GM18499 (cell line): Measurements from ENCODE around the gene COL15A1.

Source experiments
- ATAC-seq: cut with Tn5 transposase; IDR thresholded peaks from one replicate; pipeline ENCODE4 v1.9.1; 2021; ENCODE audit warnings: moderate number of reproducible peaks; ENCODE audit not compliant: insufficient read depth, unreplicated experiment

The COL15A1 gene

DNA sequence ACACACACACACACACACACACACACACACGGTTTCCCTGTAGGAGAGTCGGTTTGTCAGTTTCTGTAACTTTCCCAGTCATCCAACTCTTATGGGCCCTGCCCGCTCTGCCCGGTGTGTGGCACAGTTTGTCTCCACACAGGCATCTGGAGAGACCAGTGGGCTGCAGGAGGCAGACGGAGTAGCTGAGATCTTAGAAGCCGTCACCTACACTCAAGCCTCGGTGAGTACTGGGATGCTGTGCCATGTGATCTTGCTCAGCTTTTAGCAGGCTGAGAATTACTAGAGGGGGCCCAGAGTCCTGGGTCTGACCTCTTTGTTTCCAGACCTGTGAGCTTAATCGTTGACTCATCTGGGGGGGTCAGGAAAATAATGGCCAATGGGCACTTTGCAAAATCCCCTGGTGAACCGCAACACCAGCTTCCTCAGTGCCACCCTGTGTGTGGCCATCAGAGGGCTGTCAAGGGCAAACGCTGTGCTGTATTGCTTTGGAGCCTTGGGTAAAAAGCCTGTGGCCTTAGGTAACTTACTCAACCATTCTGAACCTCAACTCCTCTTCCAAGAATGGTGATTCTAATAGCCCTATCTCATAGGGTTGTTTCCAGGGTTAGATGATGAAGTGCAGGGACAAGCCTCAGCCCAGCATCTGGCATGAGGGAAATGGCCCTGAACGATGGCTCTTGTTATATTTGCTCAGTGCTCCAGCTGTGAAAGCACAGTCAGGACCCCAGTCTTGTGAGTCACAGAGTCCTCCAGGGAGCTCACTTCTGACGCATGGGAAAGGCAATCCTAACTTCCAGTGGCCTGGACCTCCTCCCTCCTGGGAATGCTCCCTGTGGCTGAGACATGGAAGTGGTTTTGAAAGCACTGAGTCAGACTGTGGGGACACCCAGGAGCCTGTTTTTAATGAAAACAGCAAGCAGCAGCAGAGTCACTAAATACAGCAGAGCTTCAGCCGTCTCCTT is 45.6 kb downstream of the COL15A1 start:
- ATAC-seq, result no peak

DNA sequence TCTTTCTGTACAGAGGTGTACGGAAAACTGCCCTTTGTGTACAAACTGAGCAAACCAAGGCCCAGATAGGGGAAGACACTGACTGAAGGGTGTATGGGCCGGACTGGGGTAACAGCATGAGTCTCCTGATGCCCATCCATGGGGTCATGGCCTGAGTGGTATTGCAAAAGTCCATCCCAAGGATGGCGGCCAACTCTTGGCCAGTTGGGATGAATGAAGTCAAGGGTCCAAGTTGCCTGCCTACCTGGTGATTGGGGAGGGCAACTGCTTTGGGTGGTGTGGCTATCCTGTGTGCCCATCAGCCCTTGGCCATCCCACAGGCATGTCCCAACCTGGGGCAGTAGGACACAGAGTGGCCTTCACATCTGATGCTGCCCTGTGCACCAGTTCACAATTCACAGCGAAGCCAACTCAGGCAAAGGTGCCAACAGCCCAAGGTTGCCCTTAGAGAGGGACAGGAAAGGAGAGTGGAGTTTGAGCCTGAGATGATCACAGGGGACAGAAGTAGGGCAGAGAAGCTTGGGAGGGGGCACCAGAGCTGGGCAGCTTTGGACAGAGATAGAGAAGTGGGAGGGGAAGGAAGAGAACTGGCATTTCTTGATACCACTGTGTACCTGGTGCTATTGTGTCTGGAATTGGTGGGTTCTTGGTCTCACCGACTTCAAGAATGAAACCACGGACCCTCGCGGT is 46.6 kb downstream of the COL15A1 start:
- no peak for ATAC-seq

GRCh38 chr9:98992107-98992884 is 48.6 kb downstream of the COL15A1 start:
- ATAC-seq, result no peak

DNA sequence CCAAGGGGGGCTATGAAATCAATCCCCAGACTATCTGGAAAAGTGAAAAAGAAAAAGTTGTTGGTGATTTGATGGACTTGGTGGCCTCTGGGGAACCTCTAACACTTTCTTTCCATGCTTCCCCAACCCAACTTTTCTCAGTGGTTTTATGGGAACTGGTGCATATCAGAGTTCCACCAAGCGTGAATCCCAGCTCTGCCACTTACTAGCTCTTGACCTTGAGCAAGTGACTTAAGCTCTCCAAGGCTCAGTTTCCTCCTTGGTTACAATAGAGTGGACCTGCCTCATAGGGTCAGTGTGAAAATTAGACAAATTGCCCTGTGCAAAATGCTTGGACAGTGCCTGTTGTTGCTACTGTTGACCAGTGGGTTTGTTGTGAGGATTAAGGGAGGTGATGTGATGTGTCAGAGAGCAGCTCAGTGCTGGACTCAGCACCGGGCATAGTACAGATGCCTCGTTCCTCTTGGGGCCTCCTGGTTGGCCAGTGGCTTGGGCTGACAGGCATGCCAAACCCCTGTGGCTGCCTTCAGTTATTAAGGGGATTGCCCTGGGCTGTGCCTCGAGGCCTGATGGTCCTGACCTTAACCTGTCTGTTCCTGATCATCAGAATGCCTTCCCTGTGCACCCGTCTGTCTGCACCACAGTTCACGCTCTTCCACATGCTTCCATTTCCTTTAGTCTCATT is 49.3 kb downstream of the COL15A1 start:
- no peak for ATAC-seq

DNA sequence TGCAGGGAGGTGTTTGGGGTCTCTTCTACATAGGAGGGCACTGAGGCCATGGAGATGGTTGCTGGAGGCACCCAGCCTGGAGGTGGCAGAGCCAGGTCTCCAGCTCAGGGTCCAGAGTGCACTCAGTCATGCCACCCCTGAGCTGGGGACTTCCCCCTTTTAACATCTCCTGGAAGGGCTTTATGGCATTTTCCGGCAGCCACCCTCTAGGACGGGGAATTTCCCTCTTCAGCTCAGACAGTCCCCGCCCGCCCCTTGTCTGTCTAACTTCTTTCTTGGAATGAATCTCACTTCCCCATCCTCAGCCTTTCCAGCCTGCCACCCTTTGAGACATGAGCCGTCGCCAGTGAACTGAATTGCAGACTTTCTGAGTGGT is 49.9 kb downstream of the COL15A1 start:
- ATAC-seq, result no peak

DNA sequence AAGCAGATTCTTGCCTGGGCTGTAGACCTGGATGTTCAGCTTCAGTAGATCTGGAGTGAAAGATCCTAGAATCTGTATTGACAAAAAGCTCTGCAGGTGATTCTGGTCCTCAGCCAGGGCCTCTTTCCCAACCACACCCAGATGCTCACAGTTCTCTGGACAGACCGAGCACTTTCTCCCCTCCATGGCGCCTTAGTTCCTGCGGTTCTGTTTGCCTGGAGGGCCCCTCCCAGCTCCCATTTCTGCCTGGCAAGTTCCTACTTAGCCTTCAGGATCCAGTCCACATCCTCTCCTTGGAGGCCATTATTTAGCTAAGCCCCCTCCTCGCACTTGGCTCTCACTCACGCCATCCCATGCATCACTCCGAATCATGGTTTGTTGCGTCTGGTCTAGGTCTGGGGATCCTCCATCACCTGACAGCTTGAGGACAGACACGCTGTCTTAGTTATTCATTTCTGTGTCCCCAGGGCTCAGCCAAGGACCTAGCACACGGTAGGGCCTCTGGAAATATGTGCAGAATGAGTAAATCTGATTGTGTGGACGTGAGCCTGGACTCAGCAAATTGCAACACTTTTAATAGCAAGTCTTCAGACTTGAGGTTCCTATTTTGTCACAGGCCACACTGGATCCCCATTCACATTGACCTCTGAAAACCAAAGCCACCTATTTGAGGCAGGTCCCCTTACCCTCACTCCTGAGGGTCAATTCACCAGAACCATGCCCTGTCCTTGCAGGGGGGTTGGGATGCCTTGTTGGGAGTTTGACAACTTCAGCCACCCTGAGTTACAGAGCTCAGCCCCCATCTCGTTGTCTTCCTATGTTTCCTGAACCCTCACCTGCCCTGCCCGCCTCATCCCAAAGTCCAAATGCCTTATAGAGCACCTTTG is 50.7 kb downstream of the COL15A1 start:
- ATAC-seq, result no peak

- no peak for ATAC-seq
Observed at GRCh38 chr9:98995059-98995671, 51.5 kb downstream of the COL15A1 start.

DNA sequence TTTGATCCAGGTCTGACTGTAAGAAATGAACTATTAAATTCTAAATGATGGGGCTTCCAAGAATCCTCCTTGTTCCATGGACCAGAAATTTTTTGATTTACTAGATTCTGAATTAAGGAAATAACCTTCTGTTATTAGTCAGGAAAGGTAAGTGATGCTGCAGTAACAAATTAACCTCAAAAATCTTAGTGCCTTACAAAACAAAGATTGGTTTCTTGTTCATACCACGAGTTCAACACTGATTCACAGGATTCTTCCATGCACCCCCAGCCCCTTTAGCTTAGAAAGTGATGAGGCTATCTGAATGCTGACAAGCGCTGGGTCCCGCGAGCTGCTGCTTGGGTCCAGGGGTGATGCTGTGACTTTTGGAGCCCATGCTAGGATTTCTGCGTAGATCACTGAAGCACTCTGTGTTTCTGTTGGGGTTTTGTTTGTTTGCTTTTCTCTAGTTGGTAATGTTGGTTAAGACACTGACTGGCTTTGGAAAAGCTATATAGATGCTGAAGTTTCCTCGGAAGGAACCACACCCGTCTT is 52.3 kb downstream of the COL15A1 start:
- no peak for ATAC-seq

- no peak for ATAC-seq
Observed at GRCh38 chr9:98997604-98998003, 53.9 kb downstream of the COL15A1 start.

DNA sequence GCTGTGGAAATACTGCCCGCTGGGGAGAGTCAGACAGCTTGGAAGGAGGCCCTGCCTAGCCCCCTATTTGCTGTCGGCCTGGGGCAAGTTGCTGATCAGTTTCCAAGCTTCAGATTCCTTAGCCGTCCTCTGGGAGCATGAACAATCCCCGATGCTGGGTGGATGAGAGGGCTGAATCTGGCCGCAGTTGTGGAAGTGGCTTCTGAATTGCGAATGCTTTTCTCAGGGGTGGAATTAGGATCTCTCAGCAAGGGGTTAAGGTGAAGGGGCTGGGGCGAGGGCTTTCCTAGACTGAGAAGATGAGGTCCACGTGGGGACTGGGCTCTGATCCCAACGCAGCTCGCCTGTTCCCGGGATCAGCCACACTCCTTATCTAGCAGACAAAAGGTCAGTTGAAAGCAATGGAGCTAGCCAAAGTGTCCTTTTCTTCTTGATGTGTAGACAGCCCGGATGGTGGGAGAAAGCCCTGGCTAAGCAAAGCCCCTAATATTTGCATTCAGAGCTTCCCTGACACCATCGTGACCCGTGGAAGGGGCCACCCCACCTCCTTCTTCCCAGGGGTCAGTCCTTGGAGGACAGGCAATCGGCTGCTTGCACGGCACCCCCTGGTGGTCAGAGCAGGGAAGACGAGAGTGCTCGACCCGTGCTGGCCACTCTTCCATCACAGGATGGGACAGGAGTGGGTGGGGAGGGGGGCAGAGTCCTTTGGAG is 54.9 kb downstream of the COL15A1 start:
- no peak for ATAC-seq

DNA sequence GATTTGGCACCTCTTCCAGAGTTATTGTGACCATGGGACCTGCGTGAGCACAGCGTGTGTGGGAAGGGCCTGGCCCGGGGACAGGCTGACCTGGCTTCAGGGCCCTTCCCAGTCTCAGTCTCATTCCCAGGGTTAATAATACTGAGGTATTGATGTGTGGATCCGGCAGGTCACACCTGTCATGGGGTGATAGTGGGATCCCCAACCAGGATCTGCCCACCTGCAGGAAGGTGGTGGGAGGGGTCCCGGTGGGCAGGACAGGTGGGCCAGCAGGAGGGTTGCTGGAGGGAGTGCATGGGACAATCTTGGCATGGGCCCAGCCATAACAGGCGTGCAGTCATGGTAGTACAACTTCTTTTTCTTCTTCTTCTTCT is 55.4 kb downstream of the COL15A1 start:
- ATAC-seq, result no peak

GRCh38 chr9:99000476-99001395 is 57.0 kb downstream of the COL15A1 start:
- ATAC-seq, result no peak

GRCh38 chr9:99001892-99002291 is 58.2 kb downstream of the COL15A1 start:
- ATAC-seq, result no peak

DNA sequence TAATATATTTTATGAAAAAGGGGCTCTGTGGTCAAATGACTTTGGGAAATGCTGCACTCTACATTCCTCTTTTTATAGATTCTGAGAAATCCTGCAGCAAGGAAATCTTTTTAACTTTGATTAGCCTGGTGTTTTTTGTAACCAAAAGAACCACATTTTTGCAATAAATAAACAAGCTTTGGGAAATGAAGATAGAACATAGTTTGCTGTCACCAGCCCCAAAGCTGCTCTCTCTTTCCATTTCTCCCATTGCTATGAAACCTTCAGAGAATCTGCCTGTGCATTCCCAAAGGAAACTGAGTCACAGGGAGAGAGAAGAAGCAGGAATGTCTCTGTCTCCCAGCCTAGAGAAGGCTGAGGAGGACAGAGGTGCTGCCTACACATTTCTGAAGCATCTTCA is 59.0 kb downstream of the COL15A1 start:
- ATAC-seq, result no peak

GRCh38 chr9:99003308-99003707 is 59.6 kb downstream of the COL15A1 start:
- ATAC-seq, result no peak

DNA sequence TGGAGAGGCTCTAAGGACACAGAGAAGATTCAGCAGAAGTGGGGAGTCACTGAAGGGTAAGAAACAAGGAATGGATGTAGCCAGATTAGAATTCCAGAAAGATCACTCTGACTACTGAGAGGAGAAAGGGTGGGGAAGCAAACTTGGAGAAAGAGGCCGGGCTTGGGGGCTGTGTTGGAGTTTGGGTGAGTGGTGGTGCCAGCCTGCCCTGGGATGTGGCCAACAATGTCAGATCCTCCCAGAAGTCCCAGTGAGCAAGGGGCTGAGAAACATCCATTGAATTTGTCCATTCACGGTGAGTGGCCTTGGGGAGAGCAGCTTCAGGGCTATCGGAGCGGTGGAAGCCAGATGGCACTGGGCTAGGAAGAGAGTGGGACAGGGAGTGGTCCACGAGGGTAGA is 60.4 kb downstream of the COL15A1 start:
- ATAC-seq, result no peak
